CMK (cell line): ENCODE results near the gene GLDN.
"Not testable (repeated sequence)": the region's sequence is repeated elsewhere in the genome, so short reads cannot be mapped to it uniquely, and the experiment has no call there.

Experiments
- DNase-seq: peaks from one replicate; pipeline ENCODE4 v3.0.0-alpha.2; 2010; ENCODE audit warnings: low read depth

Gene GLDN

DNA sequence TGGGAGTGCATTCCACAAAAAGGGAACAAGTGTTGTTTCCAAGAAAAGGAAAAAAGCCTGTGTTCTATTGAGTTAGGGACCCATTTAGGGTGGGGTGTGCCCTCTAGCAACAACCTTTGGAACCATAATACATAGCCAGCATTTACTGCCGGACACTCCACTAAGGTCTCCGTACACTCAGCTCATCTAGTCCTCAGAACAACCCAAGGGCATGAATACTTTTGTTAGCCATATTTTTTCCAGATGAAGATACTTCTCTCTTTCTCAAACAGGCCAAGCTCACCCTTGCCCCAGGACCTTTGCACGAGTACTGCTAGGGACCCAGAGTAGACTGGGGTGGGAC, 46.2 kb downstream of the GLDN start:
- no peak for DNase-seq

DNA sequence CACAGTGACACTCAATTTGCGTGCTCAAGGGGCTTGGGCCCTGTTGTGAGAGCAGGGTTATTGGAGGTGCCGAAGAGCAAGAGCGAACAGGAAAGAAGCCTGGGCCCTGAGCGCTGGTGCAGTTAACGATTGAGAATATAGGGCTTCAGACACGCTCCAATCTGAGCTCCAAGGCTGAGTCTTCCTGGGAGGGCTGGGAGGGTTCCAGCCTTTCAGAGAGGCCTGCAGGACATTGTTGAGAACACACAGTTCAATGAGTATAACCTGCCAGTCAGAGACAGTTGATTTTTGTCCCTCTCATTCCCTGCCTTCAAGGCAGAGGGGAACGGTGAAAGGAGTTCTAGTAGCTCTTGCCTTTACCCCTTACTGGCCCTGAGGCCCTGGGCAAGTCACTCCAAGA, 47.3 kb downstream of the GLDN start:
- DNase-seq: no peak

GRCh38 chr15:51390241-51390965, 48.9 kb downstream of the GLDN start:
- DNase-seq: no peak

DNA sequence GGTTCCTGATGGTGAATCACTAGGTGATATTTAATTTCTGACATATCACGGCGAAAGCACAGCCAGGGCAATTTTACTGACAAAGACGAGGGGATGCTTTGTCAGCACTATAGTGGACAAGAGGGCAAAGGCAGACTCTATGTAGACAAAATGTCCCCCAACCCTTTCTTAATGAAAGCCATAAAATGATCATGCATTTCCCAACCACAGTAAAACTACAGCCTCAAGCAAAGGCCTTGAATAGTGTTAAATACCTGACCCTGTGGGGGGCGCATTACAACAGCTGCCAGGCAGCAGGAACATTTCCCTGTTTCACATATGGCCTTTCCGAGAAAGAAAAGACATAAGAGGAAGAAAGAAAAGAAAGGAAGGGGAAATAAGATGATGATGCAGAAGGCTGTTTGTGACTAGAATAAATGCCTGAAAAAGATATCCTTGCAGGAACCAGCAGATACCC, 49.5 kb downstream of the GLDN start:
- no peak for DNase-seq

DNA sequence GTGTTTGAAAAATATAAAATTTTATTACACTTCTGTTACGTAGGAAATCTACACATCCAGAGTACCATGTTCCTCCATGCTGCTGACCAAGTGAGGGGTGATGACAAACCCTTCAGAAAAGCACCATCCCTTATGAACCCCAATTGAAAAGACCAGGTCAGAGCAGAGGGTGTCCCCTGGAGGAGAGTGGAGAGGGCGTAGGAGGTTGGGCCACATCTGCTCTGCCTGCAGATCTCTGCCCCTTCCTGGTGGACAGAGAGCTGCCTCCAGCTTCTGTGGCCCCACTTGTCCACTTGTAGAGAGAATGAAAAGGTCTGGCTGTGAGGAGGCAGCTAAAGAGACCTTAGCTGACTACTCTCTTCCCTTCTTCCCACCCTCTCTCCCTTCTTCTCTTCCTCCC, 55.5 kb downstream of the GLDN start:
- DNase-seq: no peak

DNA sequence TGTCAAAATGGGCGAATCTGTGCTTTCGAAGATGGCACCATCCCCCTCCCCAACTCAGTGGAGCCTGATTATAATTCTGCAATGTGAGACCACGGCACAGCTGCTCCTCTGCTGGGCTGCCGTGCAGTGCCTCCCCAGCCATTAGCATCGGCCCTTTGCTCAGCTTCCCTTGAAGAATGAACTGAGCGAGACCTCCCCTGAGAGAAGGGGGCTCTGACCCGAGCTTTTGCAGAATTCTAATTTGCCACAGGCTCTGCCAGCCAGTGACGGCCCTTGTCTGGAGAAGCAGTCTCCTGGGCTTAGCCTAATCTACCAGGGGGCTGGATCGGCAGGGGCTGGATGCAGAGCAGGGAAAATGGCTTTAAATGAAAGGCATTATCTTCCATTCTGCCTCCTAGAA, 57.2 kb downstream of the GLDN start:
- no peak for DNase-seq

- DNase-seq: no peak
These were observed 59.8 kb downstream of the GLDN start for GRCh38 chr15:51401051-51401780.

- peak; percentile 7 for DNase-seq
These were observed 60.5 kb downstream of the GLDN start for GRCh38 chr15:51401872-51402517.

GRCh38 chr15:51403072-51403878, 61.8 kb downstream of the GLDN start:
- DNase-seq: peak; percentile 1

GRCh38 chr15:51403946-51404695, 62.7 kb downstream of the GLDN start:
- DNase-seq: no peak

- no peak for DNase-seq
These were observed 64.5 kb downstream of the GLDN start for GRCh38 chr15:51405693-51406523.

- no peak for DNase-seq
These were observed 72.9 kb downstream of the GLDN start for GRCh38 chr15:51414256-51414860.

- no peak for DNase-seq
These were observed 74.7 kb downstream of the GLDN start for GRCh38 chr15:51416129-51416528.

DNA sequence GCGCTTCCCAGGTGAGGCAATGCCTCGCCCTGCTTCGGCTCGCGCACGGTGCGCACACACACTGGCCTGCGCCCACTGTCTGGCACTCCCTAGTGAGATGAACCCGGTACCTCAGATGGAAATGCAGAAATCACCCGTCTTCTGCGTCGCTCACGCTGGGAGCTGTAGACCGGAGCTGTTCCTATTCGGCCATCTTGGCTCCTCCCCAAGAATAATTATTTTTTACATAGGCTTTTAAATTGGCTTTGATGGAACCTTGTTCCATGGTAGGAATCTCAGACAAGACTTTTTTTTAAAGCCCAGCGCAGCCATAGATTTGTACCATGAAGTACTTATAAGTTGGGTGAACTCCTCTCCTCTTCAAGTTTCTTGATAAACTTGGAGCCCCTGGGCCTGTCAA, 81.6 kb downstream of the GLDN start:
- DNase-seq: not testable (repeated sequence)

- no peak for DNase-seq
These were observed 83.3 kb downstream of the GLDN start for GRCh38 chr15:51424780-51425179.

- DNase-seq: no peak
These were observed 84.1 kb downstream of the GLDN start for GRCh38 chr15:51425517-51426040.

GRCh38 chr15:51438526-51438925, 97.1 kb downstream of the GLDN start:
- no peak for DNase-seq

GRCh38 chr15:51443282-51443914, 101.9 kb downstream of the GLDN start:
- no peak for DNase-seq

- DNase-seq: no peak
These were observed 102.7 kb downstream of the GLDN start for GRCh38 chr15:51444112-51444511.

GRCh38 chr15:51444807-51445206, 103.4 kb downstream of the GLDN start:
- DNase-seq: no peak
